GM18498 (cell line): ENCODE results near the gene NELFB.

Experiments
- ATAC-seq: cut with Tn5 transposase; IDR thresholded peaks from one replicate; pipeline ENCODE4 v1.9.1; 2021; ENCODE audit warnings: mild to moderate bottlenecking, moderate library complexity; ENCODE audit not compliant: unreplicated experiment

NELFB gene

GRCh38 chr9:137267933-137268355, 12.8 kb downstream of the NELFB start:
- ATAC-seq = no peak

- ATAC-seq = no peak
Observed at GRCh38 chr9:137268538-137269201, 13.5 kb downstream of the NELFB start.

- no peak for ATAC-seq
Observed at GRCh38 chr9:137269231-137269772, 14.2 kb downstream of the NELFB start.

GRCh38 chr9:137270929-137271695, 16.0 kb downstream of the NELFB start:
- no peak for ATAC-seq

GRCh38 chr9:137271696-137272076, 16.6 kb downstream of the NELFB start:
- ATAC-seq = no peak

GRCh38 chr9:137272241-137273094, 17.3 kb downstream of the NELFB start:
- ATAC-seq = no peak

- no peak for ATAC-seq
Observed at GRCh38 chr9:137273095-137273490, 18.0 kb downstream of the NELFB start.

- no peak for ATAC-seq
Observed at GRCh38 chr9:137273611-137274320, 18.6 kb downstream of the NELFB start.

- no peak for ATAC-seq
Observed at GRCh38 chr9:137275203-137275587, 20.1 kb downstream of the NELFB start.

GRCh38 chr9:137275588-137276472, 20.7 kb downstream of the NELFB start:
- no peak for ATAC-seq

- no peak for ATAC-seq
Observed at GRCh38 chr9:137276473-137277328, 21.6 kb downstream of the NELFB start.

- peak; percentile 74 for ATAC-seq
Observed at GRCh38 chr9:137277329-137278041, 22.4 kb downstream of the NELFB start, which contains the start of gene TOR4A. TOR4A (plus strand) TSS chr9:137277726; CDS start chr9:137278690, 964 bp downstream.

- peak; percentile 1 for ATAC-seq
Observed at GRCh38 chr9:137278061-137278701, 23.1 kb downstream of the NELFB start.

- no peak for ATAC-seq
Observed at GRCh38 chr9:137278721-137279711, 23.9 kb downstream of the NELFB start.

- no peak for ATAC-seq
Observed at GRCh38 chr9:137279741-137280473, 24.8 kb downstream of the NELFB start.
